Measurements from ENCODE around the gene KHNYN.
A peak's percentile ranks its signal among the peaks of the same experiment; 100 is the strongest.

The KHNYN gene

DNA sequence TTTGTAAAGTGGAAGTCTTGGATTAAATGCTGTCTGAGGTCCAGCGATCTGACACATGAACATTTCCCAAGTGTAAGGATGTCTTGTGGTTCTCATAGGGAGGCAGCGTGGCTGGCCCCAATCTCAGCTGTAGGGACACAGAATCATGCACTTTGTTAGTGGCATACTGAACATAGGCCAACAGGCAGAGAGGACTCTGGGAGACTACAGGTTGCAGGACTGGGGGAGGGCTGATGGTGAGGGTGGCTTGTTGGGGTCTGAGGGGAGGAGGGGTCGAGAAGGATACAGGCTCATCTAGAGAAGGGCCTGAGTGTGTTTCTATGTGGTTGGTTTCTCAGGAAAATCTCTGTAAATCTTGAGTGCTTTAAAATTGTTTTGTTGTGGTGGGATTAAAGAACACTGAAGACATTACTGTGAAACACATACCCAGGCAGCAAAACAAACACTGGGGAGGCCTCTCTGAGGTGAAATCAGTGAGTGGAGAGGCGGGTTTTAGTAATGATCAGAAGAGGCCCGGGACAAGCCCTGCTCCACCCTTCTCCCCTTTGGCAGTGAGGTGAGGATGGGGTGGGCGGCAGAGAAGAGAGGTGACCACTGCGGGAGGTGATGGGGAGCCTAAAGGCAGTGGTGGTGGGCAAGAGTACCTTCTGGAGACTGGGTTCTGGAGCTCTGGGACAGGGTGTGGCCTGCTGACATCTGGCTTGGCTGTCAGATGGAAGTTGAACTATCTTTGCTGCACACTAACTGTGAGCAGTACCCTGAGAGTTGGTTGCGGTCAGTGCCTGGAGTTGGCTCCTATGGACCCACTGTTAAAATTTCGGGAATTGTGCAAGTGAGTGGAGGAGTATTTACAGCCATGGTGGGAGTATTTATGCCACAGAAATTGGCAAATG lies 27.7 kb upstream of the KHNYN start:
- no peak for DNase-seq (ENCODE audit: low read depth)

DNA sequence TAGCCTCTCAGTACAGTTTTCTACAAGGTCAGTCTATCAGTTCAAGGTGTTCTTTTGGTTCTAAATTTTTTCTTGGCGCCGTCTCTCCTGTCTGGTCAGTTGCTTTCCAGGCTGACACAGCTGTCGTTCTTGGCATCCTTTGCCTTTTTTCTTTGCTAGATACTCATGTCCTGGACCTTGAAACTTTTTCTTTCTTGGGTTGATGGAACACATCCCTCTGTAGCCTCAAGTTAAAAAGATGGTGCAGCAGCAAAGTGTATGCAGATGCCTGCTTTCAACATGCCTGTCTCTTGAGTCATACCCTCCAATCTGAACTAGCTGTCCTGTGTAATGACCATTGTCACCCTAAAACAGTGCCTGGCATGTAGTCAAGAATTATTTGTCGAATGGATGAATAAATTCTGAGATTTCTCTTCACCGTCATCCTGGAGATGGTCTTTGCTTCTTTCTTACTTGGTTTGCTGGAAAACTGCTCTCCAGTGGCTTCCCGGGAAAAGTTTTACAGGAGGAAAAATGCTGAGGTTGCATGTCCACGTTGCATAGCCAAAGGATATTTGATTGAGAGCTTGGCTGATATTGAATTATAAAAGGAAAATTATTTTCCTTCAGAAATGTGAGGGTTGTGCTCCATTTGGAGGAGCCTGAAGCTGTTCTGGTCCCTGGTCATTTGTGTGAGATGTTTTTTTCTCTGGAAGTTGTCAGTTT lies 26.3 kb upstream of the KHNYN start:
- no peak for DNase-seq (ENCODE audit: low read depth)

DNA sequence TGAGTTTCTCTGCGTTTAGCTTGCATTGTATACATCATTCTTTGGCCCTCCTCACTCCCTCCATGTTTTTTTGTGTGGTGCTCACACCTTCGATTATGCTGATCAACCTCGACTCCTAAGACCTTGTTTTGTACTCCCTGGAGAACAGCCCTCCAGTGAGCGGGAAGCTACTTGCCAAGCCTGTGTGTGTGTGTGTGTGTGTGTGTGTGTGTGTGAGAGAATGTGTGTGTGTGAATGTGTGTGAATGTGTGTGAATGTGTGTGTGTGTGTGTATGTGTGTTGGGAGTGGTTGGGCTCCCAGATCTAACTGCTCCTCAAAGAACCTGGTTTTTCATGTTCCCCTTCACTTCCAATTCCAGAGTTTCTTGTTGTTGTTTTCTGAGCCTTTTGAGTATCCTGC lies 24.9 kb upstream of the KHNYN start:
- no peak for DNase-seq (ENCODE audit: low read depth)

DNA sequence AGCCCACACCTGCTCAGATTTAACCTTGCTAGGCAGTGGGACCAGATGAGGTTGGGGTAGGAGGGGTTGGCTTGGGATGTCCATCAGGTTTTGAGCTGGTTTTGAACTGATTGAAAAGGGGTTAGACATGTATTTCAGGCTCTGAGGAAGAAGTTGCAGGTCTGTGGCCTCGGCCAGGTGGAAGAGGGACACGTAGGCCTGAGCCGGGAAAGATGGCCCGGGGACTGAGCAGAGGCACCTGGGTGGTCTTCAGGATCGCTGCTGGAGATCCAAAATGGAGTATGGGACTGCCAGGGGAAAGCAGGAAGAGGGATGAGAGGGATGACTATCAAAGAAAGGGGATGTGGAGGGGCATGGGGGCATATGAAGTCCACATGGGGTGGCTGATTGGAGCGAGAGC lies 23.3 kb upstream of the KHNYN start:
- DNase-seq (ENCODE audit: low read depth): no peak

DNA sequence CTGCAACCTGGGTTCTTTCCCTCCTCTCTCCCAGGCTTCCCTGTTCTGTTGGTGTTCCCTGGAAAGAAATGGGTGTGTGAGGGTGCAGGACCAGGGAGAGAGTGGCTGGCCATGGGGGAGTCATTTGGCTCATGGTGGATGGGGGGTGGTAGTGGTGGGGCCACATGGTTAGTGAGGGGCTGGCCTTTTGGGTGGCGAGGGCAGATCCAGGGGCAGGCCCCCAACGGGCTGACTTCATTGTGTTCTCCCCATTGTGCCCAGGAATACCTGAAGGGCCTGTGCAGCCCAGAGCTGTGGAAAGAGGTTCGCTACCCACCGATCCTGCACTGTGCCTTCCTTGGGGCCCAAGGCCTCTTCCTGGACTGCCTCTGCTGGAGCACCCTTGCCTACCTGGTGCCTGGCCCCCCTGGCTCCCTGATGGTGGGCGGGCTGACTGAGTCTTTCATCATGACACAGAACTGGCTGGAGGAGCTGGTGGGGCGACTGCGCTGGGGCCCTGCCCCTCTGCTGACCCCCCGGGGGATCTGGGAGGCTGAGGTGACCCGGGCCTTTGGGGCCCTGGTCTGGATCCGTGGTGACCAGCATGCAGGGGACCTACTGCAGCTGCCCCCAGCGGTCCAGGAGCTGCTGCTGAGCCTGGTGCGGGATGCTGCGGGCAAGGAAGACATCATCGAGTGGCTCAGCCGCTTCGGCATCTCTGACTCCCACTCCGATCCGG lies 22.0 kb upstream of the KHNYN start:
- no peak for DNase-seq (ENCODE audit: low read depth)

DNA sequence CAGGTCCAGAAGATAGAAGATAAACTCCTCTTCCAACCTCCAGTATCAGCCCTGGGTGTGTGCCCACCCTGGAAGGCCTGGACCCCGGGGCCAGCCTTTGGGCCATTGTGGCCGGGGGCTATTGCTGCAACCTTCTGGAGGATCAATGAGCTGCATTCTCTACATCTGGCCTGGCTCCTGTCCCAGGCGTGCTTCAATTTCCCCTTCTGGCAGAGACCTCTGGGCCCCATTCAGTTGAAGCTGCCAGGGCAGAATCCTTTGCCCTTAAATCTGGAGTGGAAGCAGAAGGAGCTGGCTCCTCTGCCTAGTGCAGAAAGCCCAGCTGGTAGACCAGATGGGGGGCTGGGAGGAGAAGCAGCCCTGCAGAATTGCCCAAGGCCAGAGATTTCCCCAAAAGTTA lies 21.0 kb upstream of the KHNYN start:
- DNase-seq (ENCODE audit: low read depth): no peak

DNA sequence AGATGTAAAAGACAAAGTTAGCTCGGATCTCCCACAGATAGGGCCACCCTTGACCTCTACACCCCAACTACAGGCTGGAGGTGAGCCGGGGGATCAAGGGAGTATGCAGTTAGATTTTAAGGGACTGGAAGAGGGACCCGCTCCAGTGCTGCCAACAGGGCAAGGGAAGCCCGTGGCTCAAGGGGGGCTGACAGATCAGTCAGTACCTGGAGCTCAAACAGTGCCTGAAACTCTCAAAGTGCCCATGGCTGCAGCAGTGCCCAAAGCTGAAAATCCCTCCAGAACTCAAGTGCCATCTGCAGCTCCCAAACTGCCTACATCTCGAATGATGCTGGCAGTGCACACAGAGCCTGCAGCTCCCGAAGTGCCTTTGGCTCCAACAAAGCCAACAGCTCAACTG lies 20.6 kb upstream of the KHNYN start:
- DNase-seq (ENCODE audit: low read depth): no peak

DNA sequence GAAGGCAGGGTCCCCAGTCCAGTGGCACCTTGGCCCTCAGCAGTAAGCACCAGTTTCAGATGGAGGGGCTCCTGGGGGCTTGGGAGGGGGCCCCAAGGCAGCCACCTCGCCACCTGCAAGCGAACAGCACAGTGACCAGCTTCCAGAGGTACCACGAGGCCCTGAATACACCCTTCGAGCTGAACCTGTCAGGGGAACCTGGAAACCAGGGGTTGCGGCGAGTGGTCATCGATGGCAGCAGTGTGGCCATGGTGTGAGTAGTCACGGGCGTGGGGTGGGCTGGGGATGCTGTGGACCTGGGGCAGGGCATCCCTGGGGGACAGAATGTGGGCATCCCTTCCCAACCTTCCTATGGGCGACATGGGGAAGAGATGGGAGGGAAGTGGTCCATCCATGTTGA lies 19.8 kb upstream of the KHNYN start:
- DNase-seq (ENCODE audit: low read depth): no peak

DNA sequence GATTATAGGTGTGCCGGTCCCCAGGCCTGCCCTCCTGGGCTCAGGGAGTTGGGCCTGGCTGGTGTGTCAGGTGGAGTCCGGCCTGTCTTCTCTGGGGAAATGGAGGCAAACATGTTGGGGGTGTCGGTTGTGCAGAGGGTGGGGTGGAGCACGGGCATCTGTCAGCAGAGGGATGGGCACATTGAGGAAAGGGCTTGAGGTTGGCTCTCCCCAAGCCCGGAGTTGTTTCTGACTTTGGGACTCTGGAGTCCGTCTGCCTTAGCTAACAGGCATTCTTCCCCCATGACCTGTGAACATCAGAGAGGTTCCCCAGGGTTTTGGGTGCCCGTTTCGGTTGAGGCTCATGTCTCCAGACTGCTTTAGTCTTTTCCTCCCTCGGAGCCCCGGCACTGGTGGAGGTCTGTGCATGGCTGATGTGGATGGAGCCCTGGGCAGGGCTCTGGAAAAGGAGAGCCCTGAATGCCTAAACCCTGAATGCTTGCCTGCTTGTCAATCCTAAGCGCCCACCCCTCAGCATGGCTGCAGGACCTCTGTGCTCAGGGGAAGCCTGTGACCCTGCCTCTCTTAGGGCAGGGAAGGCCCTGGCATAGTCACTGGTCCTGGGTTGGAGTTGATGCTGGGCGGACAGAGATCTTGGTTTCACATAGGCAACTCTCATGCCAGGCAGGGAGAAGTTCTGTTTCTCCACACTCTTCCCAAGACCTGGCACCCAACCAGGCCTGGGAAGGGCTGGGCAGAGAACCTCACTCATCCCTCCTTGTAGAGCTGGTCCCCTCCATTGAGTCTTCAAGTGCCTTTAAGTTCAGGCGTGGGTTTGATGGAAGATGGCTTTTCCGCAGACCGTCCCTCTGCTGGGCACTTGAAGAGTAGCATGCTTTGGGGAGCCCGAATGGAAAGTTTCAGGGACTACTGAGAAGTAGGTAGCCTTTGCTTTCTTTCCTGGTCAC lies 18.0 kb upstream of the KHNYN start:
- peak; percentile 11 for DNase-seq (ENCODE audit: low read depth)

DNA sequence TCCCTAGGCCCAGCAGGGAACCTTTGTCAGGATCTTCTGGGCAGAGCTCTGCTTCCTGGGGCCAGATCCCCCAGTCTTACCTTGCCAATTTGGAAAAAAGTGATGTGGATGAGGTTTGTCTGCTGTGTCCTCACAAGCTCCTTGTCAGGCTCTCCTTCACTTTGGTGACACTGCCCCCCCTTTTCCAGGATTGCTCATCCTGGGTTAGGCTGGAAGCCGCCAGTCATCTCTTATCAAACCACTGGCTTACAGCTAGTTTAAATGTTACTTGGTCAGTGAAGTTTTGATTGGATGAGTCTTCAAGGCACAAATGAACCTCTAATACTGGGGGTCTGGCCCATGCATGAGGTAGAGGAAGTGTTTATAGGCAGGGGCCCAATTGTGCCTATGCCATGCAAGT lies 15.7 kb upstream of the KHNYN start:
- DNase-seq (ENCODE audit: low read depth): no peak

DNA sequence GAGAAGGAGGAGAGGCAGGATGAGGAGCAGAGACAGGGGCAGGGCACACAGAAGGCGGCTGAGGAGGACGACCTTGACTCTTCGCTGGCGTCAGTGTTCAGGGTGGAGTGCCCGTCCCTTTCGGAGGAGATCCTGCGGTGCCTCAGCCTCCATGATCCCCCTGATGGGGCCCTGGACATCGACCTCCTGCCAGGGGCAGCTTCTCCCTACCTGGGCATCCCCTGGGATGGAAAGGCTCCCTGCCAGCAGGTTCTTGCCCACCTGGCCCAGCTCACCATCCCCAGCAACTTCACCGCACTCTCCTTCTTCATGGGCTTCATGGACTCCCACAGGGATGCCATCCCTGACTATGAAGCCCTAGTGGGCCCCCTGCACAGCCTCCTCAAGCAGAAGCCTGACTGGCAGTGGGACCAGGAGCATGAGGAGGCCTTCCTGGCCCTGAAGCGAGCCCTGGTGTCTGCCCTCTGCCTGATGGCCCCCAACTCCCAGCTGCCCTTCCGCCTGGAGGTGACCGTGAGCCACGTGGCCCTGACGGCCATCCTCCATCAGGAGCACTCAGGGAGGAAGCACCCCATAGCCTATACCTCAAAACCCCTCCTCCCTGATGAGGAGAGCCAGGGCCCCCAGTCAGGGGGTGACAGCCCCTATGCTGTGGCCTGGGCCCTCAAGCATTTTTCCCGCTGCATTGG lies 14.9 kb upstream of the KHNYN start:
- DNase-seq (ENCODE audit: low read depth): no peak

DNA sequence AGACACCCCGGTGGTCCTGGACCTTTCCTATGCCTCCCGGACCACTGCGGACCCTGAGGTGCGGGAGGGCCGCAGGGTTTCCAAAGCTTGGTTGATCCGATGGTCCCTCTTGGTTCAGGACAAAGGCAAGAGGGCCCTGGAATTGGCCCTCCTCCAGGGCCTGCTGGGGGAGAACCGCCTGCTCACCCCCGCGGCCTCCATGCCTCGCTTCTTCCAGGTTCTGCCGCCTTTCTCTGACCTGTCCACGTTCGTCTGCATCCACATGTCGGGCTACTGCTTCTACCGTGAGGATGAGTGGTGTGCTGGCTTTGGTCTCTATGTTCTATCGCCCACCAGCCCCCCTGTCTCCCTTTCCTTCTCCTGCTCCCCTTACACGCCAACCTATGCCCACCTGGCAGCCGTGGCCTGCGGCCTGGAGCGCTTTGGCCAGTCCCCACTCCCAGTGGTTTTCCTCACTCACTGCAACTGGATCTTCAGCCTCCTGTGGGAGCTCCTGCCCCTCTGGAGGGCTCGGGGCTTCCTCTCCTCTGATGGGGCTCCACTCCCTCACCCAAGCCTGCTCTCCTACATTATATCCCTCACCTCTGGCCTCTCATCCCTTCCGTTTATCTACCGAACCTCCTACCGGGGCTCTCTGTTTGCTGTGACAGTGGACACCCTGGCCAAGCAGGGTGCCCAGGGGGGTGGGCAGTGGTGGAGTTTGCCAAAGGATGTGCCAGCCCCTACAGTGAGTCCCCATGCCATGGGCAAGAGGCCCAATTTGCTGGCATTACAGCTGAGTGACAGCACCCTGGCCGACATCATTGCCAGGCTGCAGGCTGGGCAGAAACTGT lies 14.1 kb upstream of the KHNYN start:
- no peak for DNase-seq (ENCODE audit: low read depth)

DNA sequence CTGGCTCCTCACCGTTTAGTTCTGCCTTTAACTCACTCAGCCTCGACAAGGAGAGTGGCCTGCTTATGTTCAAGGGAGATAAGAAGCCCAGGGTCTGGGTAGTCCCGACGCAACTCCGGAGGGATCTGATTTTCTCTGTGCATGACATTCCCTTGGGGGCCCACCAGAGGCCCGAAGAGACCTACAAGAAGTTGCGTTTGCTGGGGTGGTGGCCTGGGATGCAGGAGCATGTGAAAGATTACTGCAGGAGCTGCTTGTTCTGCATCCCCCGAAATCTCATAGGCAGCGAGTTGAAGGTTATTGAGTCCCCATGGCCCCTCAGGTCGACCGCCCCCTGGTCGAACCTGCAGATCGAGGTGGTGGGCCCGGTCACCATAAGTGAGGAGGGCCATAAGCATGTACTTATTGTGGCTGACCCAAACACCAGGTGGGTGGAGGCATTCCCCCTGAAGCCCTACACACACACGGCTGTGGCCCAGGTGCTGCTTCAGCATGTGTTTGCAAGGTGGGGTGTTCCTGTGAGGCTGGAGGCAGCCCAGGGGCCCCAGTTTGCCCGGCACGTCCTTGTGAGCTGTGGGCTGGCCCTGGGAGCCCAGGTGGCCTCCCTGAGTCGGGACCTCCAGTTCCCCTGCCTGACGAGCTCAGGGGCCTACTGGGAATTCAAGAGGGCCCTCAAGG lies 13.4 kb upstream of the KHNYN start:
- DNase-seq (ENCODE audit: low read depth): no peak

DNA sequence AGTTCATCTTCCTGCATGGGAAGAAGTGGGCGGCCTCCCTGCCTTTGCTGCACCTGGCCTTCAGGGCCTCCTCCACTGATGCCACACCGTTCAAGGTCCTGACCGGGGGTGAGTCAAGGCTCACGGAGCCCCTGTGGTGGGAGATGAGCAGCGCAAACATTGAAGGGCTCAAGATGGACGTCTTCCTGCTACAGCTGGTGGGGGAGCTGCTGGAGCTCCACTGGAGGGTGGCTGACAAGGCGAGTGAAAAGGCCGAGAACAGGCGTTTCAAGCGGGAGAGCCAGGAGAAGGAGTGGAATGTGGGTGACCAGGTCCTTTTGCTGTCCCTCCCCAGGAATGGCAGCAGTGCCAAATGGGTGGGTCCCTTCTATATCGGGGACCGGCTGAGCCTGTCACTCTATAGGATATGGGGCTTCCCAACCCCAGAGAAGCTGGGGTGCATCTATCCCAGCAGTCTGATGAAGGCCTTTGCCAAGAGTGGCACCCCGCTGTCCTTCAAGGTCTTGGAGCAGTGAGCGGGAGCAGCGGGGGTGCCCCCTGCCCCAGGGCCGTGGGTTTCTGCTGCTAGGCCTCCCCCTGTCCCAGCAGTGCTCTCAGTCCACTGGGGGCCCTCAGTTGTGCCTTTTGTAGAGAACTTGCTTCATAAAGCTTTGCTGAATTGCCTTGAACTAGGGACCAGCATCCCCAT lies 12.7 kb upstream of the KHNYN start:
- no peak for DNase-seq (ENCODE audit: low read depth)

DNA sequence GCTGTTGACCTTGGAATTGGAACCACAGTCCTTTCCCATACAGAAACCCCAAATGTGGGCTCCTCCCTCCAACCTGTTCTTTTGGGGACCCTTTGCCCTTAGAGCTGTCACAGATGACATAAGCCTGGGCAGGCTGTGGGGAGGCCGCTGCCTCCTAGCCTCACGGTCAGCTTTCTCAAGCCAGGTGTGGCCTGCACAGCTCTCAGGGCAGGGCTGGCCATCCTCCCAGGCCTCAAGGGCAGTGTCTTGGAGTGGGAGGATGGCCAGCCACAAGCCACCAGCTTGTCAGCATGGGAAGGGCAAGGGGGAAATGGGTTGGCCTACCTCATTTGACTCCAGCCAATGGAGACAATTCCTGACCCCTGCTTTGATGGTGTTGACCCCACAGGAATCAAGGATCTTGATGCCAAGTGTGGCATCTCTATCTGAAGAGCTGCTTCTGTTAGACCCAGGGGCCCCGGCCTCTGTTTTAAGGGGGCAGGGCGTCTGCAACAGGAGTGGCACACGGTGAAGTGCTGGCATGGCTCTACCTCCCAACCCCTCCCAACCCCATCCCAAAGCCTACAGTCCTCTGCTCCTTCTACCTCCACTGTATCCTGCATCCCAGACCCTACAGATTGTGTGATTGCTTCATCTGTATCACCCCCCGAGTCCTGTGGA lies 11.8 kb upstream of the KHNYN start:
- DNase-seq (ENCODE audit: low read depth): no peak

DNA sequence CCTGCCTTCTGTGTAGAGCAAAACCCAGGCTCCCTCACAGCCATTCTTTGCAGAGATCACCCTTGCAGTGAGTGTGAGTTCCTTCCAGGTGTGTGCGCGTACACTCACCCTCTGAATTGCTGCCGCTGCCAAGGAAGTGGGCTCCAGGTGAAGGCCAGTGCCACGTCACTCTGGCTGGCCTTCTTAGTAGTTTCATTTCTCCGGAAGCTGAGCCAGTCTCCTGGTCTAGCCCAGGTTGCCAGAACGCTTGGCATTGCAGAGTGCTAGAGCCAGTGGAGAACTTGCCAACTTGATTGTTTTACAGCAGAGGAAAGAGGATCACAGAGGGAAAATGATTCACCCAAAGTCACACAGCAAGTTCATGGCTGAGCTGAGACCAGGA lies 11.3 kb upstream of the KHNYN start:
- no peak for DNase-seq (ENCODE audit: low read depth)

DNA sequence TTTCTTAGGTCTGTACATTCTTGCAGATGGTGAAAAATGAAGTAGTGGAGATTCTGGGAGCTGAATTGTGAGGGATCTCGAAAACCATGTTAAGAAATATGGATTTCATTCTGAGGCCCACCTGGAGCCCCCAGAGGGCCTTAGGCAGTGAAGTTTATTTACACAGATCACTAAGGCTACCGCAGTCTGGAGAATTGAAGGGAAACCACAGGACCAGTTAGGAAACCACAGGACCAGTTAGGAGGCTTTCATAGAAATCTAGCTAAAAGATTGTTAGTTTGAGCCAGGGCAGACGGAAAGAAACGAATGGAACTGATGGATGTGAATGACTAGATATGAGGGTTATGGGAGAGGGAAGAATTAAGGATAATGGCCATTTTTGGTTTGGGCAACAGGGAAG lies 7.5 kb upstream of the KHNYN start:
- no peak for DNase-seq (ENCODE audit: low read depth)
